ENCODE data around the gene AHCTF1. TPM values are rescaled to one million over a fixed set of nuclear protein-coding genes. Genes with fewer than 3 reads are reported as not detected.
A peak's percentile ranks its signal among the peaks of the same experiment; 100 is the strongest.

AHCTF1 gene
- total RNA-seq, 1 experiment from 2014 or later, result 44.3 TPM

- Histone ChIP-seq H3K56ac (ENCODE audit: insufficient read length, low read depth, low read length) (no peak overlapping the region), H3K23me2 (ENCODE audit: insufficient read length, low read depth, low read length, poor library complexity, severe bottlenecking) (peaks cover 6% of the 10 kb centered on the region), H3K79me2 (ENCODE audit: insufficient read depth, low read length) (no peaks in the 10 kb centered on the region), H3K27ac (ENCODE audit: insufficient read length, low read depth, low read length) (no peak overlapping the region), H2AK5ac (ENCODE audit: insufficient read length, low read length) (no peak overlapping the region), H2BK120ac (ENCODE audit: low read depth, low read length, poor library complexity, severe bottlenecking) (no peak overlapping the region), H3K14ac (ENCODE audit: insufficient read depth, low read length) (no peak overlapping the region), H3K27me3 (ENCODE audit: insufficient read depth, low read length) (no peaks in the 10 kb centered on the region), H2BK12ac (ENCODE audit: insufficient read length, low read depth, low read length) (no peak overlapping the region), H3K18ac (ENCODE audit: insufficient read length, low read depth, low read length) (no peak overlapping the region), H3K9ac (ENCODE audit: extremely low read depth, insufficient read length, low read length) (no peak overlapping the region), H3K23ac (ENCODE audit: insufficient read length, low read depth, low read length) (no peak overlapping the region), H4K20me1 (ENCODE audit: control insufficient read depth, insufficient read depth, insufficient read length) (no peaks in the 10 kb centered on the region), H3K4ac (ENCODE audit: low read depth, low read length) (no peak overlapping the region), H3K79me1 (ENCODE audit: insufficient read depth, low read depth, low read length, poor library complexity, severe bottlenecking) (no peaks in the 10 kb centered on the region), H3K9me3 (ENCODE audit: control insufficient read depth, low read depth, low read length) (no peaks in the 10 kb centered on the region), H2BK20ac (ENCODE audit: low read depth, low read length, poor library complexity, severe bottlenecking) (no peak overlapping the region), H4K5ac (ENCODE audit: insufficient read length, low read depth, low read length) (no peak overlapping the region), H2AFZ (ENCODE audit: low read length) (no peak overlapping the region), H4K91ac (ENCODE audit: insufficient read length, low read depth, low read length) (no peak overlapping the region), H4K8ac (replicated peaks; ENCODE audit: insufficient read length, low read depth, low read length) (no peak overlapping the region), H2BK15ac (ENCODE audit: low read depth, low read length) (no peak overlapping the region), H3K4me1 (ENCODE audit: insufficient read depth, low read length) (peaks cover 13% of the 10 kb centered on the region; the same call in 1 of the 2 replicates), H2BK5ac (ENCODE audit: insufficient read length, low read length) (no peak overlapping the region), H3K4me2 (ENCODE audit: insufficient read depth, insufficient read length, low read length) (no peak overlapping the region), H3T11ph (ENCODE audit: low read length) (no peak overlapping the region)
- Mint-ChIP-seq H3K36me3 (ENCODE audit: insufficient read depth in 1 of 3, low read depth in 3 of 3) (peaks cover 0 to 2% (median 0%) of the 10 kb centered on the region in 3 experiments; a peak in 1 of 7 replicates), H3K9me3 (peaks cover 0 to 4% of the 10 kb centered on the region in 2 experiments; a peak in 1 of 5 replicates), H3K27me3 (ENCODE audit: low read depth) (peaks cover 5% of the 10 kb centered on the region; the same call in 1 of the 2 replicates), H3K4me1 (peaks cover 24 to 49% of the 10 kb centered on the region in 2 experiments), H3K27ac (no peak overlapping the region), H3K4me3 (peak overlapping the region in 1 of 2 experiments; percentile 52; a peak in 1 of 5 replicates)
- no CpG with 5 or more reads among the region's 25 CpGs for WGBS (ENCODE audit: extremely low coverage, insufficient read length, low lambda C conversion rate)
- DNase-seq, result no peak
- TF ChIP-seq CTCF (conservative IDR thresholded peaks at IDR 0.05), result no peak
Measured at GRCh38 chr1:246792603-246793002, 139.1 kb downstream of the AHCTF1 start.

All from H9 (cell line).